GM23338 (cell line): ENCODE results near the gene COL25A1. TPM values are rescaled to one million over a fixed set of nuclear protein-coding genes. Genes with fewer than 3 reads are reported as not detected.

ENCODE experiments used
- ATAC-seq: fragments of 200-7000 bp; cut with Tn5 transposase; 3 replicates; pipeline ENCODE4 v1.9.1; 2020
- DNase-seq: peaks from one replicate; pipeline ENCODE4 v3.0.0-alpha.2; 2015; ENCODE audit warnings: low spot score
- H2AFZ ChIP-seq: fragments of 200-600 bp; sonication (generic); 2 replicates; pipeline ENCODE4 v1.8.0; 2016; ENCODE audit warnings: antibody characterized with exemption, mild to moderate bottlenecking, moderate library complexity
- H3F3A ChIP-seq: fragments of 200-600 bp; sonication (generic); replicated peaks from 2 replicates; pipeline ENCODE4 v1.8.0; 2017; ENCODE audit warnings: antibody characterized with exemption, mixed run types, low read depth
- H3K27ac ChIP-seq: fragments of 200-600 bp; sonication (generic); 2 replicates; pipeline ENCODE4 v1.6.1; 2016; ENCODE audit warnings: low read depth
- H3K27me3 ChIP-seq: fragments of 200-600 bp; sonication (generic); 2 replicates; pipeline ENCODE4 v1.8.0; 2016; ENCODE audit warnings: mild to moderate bottlenecking, mixed run types, moderate library complexity; ENCODE audit not compliant: insufficient read depth
- H3K36me3 ChIP-seq: fragments of 200-600 bp; sonication (generic); 2 replicates; pipeline ENCODE4 v1.8.0; 2016; ENCODE audit warnings: mild to moderate bottlenecking; ENCODE audit not compliant: insufficient read depth
- H3K4me1 ChIP-seq: fragments of 200-600 bp; sonication (generic); 2 replicates; pipeline ENCODE4 v1.8.0; 2016; ENCODE audit warnings: mild to moderate bottlenecking, moderate library complexity; ENCODE audit not compliant: insufficient read depth
- H3K4me2 ChIP-seq: fragments of 200-600 bp; sonication (generic); 2 replicates; pipeline ENCODE4 v1.7.1; 2017; ENCODE audit warnings: mixed run types
- H3K4me3 ChIP-seq: fragments of 200-600 bp; sonication (generic); 2 replicates; pipeline ENCODE4 v1.6.1; 2016; ENCODE audit warnings: mixed run types
- H3K79me2 ChIP-seq: fragments of 200-600 bp; sonication (generic); replicated peaks from 2 replicates; pipeline ENCODE4 v1.8.0; 2017; ENCODE audit warnings: mild to moderate bottlenecking; ENCODE audit not compliant: insufficient read depth
- H3K9me2 ChIP-seq: fragments of 200-600 bp; sonication (generic); 2 replicates; pipeline ENCODE4 v1.8.0; 2017; ENCODE audit not compliant: insufficient read depth
- H4K20me1 ChIP-seq: fragments of 200-600 bp; sonication (generic); replicated peaks from 2 replicates; pipeline ENCODE4 v1.8.0; 2017; ENCODE audit warnings: mild to moderate bottlenecking; ENCODE audit not compliant: insufficient read depth
- H3K27ac Mint-ChIP-seq: 2 replicates; pipeline ENCODE4 v1.8.0; 2020; ENCODE audit warnings: inconsistent platforms, mild to moderate bottlenecking, moderate library complexity, mixed read lengths
- H3K27me3 Mint-ChIP-seq: 3 replicates; pipeline ENCODE4 v1.8.0; 2022; ENCODE audit warnings: low read depth, mild to moderate bottlenecking, moderate library complexity, mixed read lengths, inconsistent platforms; ENCODE audit not compliant: insufficient read depth, poor library complexity
- H3K36me3 Mint-ChIP-seq: 3 replicates; pipeline ENCODE4 v1.8.0; 2021; ENCODE audit warnings: low read depth, mild to moderate bottlenecking, inconsistent platforms, moderate library complexity, mixed read lengths
- H3K4me1 Mint-ChIP-seq: 3 replicates; pipeline ENCODE4 v1.8.0; 2020; ENCODE audit warnings: mild to moderate bottlenecking, inconsistent platforms, mixed read lengths
- H3K4me3 Mint-ChIP-seq: 3 replicates; pipeline ENCODE4 v1.8.0; 2021; ENCODE audit warnings: moderate library complexity, mild to moderate bottlenecking, inconsistent platforms, mixed read lengths
- H3K9me3 Mint-ChIP-seq: 3 replicates; pipeline ENCODE4 v1.8.0; 2020; ENCODE audit warnings: moderate library complexity, mild to moderate bottlenecking, inconsistent platforms, mixed read lengths
- CREB1 ChIP-seq: fragments of 250-450 bp; sonication (Bioruptor Pico); IDR thresholded peaks from 2 replicates; pipeline ENCODE4 v1.5.0; 2020; ENCODE audit warnings: low read depth, mild to moderate bottlenecking, moderate library complexity
- EZH2 ChIP-seq: fragments of 200-600 bp; sonication (generic); IDR thresholded peaks from one replicate; pipeline ENCODE4 v1.8.0; 2017; ENCODE audit warnings: antibody characterized with exemption, mild to moderate bottlenecking, low read depth; ENCODE audit not compliant: unreplicated experiment
- EZH2phosphoT487 ChIP-seq: fragments of 200-600 bp; sonication (generic); IDR thresholded peaks from one replicate; pipeline ENCODE4 v1.8.1; 2018; ENCODE audit warnings: antibody characterized with exemption; ENCODE audit not compliant: unreplicated experiment
- JUNB ChIP-seq: IDR thresholded peaks from one replicate; pipeline ENCODE4 v1.6.1; 2016; ENCODE audit warnings: antibody characterized with exemption; ENCODE audit not compliant: unreplicated experiment
- NANOG ChIP-seq: IDR thresholded peaks from 2 replicates; pipeline ENCODE4 v1.6.1; 2016; ENCODE audit warnings: antibody characterized with exemption, borderline replicate concordance
- POLR2AphosphoS5 ChIP-seq: IDR thresholded peaks from 2 replicates; pipeline ENCODE4 v1.6.1; 2016; ENCODE audit warnings: antibody characterized with exemption, low read depth
- ZNF114 ChIP-seq: fragments of 250-450 bp; sonication (Bioruptor Pico); IDR thresholded peaks from 2 replicates; pipeline ENCODE4 v1.5.0; 2020; ENCODE audit warnings: mild to moderate bottlenecking, moderate library complexity
- ZNF331 ChIP-seq: fragments of 250-450 bp; sonication (Bioruptor Pico); IDR thresholded peaks from 2 replicates; pipeline ENCODE4 v1.5.0; 2020; ENCODE audit warnings: low read depth, mild to moderate bottlenecking, moderate library complexity
- polyA plus RNA-seq: library from polyadenylated mRNA; unstranded; fragments of >200 nt; fragmentation: Nextera tagmentation; extraction: Ambion mirVana; gene quantifications from 2 replicates; pipeline ENCODE4 v1.2.1, GENCODE V29; 2016
- total RNA-seq: library from RNA; depleted of rRNA; stranded (reverse); fragments of >200 nt; shearing (Covaris generic); gene quantifications from 2 replicates; pipeline ENCODE4 v1.2.3, GENCODE V29; 2014
- TF ChIP-seq, protein P1 (sequence below): fragments of 250-450 bp; sonication (Bioruptor Pico); IDR thresholded peaks from 2 replicates; pipeline ENCODE4 v1.5.0; 2020; ENCODE audit warnings: mild to moderate bottlenecking, moderate library complexity
- TF ChIP-seq, protein P2 (sequence below): IDR thresholded peaks from 2 replicates; pipeline ENCODE4 v1.6.1; 2016; ENCODE audit warnings: antibody characterized with exemption
- TF ChIP-seq, protein P3 (sequence below): IDR thresholded peaks from one replicate; pipeline ENCODE4 v1.6.1; 2018; ENCODE audit warnings: antibody characterized with exemption; ENCODE audit not compliant: unreplicated experiment
- TF ChIP-seq, protein P4 (sequence below), 2 experiments: fragments of 200-600 bp in 1 of 2; sonication (generic) in 1 of 2; conservative IDR thresholded peaks; 2 replicates each; pipeline versions ENCODE4 v1.5.1 to v1.6.1; 2016 to 2017; ENCODE audit warnings: antibody characterized with exemption in 2 of 2, low read depth in 2 of 2, mild to moderate bottlenecking in 2 of 2, moderate library complexity in 1 of 2

Gene COL25A1
- total and polyA plus RNA-seq, 2 experiments from 2014 or later: 3.9 to 5.6 TPM

DNA sequence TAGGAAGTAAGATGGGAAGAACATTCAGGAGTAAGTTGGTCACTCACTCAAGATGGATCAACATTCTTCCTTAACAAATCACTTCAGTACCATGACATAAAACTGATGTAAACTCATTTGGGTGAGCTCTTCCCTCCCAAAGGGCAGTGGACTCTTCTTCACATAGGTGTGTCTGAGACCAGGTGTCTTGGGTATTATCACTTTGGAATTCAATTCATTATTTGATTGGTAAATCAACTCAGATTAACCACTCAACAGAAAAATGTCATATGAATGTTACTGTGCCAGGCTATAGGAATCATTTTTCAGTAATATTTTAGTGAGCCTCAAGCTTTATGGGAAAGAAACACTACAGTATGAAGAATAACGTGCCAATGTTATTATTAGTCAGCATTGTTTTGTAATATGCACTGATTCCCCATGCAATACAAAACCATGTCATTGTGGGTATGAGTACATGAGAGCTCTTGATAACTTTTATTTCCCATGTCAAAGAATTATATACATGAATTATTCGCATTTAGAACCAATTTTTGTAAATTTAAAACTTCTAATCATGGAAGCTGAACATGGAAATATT, 481.0 kb downstream of the COL25A1 start:
- Mint-ChIP-seq H3K9me3 (no peaks in the 10 kb centered on the region), H3K4me1 (peaks cover 1% of the 10 kb centered on the region; the same call in 1 of the 3 replicates), H3K27me3 (no peaks in the 10 kb centered on the region), H3K27ac (no peak overlapping the region), H3K36me3 (no peaks in the 10 kb centered on the region), H3K4me3 (no peak overlapping the region)
- Histone ChIP-seq H3K4me1 (no peaks in the 10 kb centered on the region), H3K4me2 (no peak overlapping the region), H3K36me3 (no peaks in the 10 kb centered on the region), H2AFZ (no peak overlapping the region), H3K9me2 (no peaks in the 10 kb centered on the region), H3K27ac (no peak overlapping the region), H3K27me3 (no peaks in the 10 kb centered on the region), H3K79me2 (no peaks in the 10 kb centered on the region), H3K4me3 (no peak overlapping the region), H4K20me1 (no peaks in the 10 kb centered on the region), H3F3A (no peaks in the 10 kb centered on the region)
- ATAC-seq (no peak), DNase-seq (no peak)
- no peak for TF ChIP-seq NANOG
- TF ChIP-seq, protein P1, sequence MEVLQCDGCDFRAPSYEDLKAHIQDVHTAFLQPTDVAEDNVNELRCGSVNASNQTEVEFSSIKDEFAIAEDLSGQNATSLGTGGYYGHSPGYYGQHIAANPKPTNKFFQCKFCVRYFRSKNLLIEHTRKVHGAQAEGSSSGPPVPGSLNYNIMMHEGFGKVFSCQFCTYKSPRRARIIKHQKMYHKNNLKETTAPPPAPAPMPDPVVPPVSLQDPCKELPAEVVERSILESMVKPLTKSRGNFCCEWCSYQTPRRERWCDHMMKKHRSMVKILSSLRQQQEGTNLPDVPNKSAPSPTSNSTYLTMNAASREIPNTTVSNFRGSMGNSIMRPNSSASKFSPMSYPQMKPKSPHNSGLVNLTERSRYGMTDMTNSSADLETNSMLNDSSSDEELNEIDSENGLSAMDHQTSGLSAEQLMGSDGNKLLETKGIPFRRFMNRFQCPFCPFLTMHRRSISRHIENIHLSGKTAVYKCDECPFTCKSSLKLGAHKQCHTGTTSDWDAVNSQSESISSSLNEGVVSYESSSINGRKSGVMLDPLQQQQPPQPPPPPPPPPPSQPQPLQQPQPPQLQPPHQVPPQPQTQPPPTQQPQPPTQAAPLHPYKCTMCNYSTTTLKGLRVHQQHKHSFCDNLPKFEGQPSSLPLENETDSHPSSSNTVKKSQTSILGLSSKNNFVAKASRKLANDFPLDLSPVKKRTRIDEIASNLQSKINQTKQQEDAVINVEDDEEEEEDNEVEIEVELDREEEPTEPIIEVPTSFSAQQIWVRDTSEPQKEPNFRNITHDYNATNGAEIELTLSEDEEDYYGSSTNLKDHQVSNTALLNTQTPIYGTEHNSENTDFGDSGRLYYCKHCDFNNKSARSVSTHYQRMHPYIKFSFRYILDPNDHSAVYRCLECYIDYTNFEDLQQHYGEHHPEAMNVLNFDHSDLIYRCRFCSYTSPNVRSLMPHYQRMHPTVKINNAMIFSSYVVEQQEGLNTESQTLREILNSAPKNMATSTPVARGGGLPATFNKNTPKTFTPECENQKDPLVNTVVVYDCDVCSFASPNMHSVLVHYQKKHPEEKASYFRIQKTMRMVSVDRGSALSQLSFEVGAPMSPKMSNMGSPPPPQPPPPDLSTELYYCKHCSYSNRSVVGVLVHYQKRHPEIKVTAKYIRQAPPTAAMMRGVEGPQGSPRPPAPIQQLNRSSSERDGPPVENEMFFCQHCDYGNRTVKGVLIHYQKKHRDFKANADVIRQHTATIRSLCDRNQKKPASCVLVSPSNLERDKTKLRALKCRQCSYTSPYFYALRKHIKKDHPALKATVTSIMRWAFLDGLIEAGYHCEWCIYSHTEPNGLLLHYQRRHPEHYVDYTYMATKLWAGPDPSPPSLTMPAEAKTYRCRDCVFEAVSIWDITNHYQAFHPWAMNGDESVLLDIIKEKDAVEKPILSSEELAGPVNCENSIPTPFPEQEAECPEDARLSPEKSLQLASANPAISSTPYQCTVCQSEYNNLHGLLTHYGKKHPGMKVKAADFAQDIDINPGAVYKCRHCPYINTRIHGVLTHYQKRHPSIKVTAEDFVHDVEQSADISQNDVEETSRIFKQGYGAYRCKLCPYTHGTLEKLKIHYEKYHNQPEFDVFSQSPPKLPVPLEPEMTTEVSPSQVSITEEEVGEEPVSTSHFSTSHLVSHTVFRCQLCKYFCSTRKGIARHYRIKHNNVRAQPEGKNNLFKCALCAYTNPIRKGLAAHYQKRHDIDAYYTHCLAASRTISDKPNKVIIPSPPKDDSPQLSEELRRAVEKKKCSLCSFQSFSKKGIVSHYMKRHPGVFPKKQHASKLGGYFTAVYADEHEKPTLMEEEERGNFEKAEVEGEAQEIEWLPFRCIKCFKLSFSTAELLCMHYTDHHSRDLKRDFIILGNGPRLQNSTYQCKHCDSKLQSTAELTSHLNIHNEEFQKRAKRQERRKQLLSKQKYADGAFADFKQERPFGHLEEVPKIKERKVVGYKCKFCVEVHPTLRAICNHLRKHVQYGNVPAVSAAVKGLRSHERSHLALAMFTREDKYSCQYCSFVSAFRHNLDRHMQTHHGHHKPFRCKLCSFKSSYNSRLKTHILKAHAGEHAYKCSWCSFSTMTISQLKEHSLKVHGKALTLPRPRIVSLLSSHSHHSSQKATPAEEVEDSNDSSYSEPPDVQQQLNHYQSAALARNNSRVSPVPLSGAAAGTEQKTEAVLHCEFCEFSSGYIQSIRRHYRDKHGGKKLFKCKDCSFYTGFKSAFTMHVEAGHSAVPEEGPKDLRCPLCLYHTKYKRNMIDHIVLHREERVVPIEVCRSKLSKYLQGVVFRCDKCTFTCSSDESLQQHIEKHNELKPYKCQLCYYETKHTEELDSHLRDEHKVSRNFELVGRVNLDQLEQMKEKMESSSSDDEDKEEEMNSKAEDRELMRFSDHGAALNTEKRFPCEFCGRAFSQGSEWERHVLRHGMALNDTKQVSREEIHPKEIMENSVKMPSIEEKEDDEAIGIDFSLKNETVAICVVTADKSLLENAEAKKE: no peak
- TF ChIP-seq EZH2: no peak
- TF ChIP-seq, protein P2, sequence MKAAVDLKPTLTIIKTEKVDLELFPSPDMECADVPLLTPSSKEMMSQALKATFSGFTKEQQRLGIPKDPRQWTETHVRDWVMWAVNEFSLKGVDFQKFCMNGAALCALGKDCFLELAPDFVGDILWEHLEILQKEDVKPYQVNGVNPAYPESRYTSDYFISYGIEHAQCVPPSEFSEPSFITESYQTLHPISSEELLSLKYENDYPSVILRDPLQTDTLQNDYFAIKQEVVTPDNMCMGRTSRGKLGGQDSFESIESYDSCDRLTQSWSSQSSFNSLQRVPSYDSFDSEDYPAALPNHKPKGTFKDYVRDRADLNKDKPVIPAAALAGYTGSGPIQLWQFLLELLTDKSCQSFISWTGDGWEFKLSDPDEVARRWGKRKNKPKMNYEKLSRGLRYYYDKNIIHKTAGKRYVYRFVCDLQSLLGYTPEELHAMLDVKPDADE: no peak
- TF ChIP-seq, protein P3, sequence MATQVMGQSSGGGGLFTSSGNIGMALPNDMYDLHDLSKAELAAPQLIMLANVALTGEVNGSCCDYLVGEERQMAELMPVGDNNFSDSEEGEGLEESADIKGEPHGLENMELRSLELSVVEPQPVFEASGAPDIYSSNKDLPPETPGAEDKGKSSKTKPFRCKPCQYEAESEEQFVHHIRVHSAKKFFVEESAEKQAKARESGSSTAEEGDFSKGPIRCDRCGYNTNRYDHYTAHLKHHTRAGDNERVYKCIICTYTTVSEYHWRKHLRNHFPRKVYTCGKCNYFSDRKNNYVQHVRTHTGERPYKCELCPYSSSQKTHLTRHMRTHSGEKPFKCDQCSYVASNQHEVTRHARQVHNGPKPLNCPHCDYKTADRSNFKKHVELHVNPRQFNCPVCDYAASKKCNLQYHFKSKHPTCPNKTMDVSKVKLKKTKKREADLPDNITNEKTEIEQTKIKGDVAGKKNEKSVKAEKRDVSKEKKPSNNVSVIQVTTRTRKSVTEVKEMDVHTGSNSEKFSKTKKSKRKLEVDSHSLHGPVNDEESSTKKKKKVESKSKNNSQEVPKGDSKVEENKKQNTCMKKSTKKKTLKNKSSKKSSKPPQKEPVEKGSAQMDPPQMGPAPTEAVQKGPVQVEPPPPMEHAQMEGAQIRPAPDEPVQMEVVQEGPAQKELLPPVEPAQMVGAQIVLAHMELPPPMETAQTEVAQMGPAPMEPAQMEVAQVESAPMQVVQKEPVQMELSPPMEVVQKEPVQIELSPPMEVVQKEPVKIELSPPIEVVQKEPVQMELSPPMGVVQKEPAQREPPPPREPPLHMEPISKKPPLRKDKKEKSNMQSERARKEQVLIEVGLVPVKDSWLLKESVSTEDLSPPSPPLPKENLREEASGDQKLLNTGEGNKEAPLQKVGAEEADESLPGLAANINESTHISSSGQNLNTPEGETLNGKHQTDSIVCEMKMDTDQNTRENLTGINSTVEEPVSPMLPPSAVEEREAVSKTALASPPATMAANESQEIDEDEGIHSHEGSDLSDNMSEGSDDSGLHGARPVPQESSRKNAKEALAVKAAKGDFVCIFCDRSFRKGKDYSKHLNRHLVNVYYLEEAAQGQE: no peak
- TF ChIP-seq, protein P4, sequence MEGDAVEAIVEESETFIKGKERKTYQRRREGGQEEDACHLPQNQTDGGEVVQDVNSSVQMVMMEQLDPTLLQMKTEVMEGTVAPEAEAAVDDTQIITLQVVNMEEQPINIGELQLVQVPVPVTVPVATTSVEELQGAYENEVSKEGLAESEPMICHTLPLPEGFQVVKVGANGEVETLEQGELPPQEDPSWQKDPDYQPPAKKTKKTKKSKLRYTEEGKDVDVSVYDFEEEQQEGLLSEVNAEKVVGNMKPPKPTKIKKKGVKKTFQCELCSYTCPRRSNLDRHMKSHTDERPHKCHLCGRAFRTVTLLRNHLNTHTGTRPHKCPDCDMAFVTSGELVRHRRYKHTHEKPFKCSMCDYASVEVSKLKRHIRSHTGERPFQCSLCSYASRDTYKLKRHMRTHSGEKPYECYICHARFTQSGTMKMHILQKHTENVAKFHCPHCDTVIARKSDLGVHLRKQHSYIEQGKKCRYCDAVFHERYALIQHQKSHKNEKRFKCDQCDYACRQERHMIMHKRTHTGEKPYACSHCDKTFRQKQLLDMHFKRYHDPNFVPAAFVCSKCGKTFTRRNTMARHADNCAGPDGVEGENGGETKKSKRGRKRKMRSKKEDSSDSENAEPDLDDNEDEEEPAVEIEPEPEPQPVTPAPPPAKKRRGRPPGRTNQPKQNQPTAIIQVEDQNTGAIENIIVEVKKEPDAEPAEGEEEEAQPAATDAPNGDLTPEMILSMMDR (conservative IDR thresholded peaks at IDR 0.05; ENCODE audit: low read depth in 2 of 2): no peak
- no peak for TF ChIP-seq ZNF331 (CRISPR knock-in tag)
- TF ChIP-seq EZH2phosphoT487: no peak
- TF ChIP-seq POLR2AphosphoS5: no peak
- TF ChIP-seq CREB1 (CRISPR knock-in tag): no peak
- TF ChIP-seq JUNB: no peak
- TF ChIP-seq ZNF114 (CRISPR knock-in tag): no peak
